ENCODE data around the gene SDF2L1.
A peak's percentile ranks its signal among the peaks of the same experiment; 100 is the strongest.
"Not testable (repeated sequence)": the region's sequence is repeated elsewhere in the genome, so short reads cannot be mapped to it uniquely, and the experiment has no call there.

Gene SDF2L1

GRCh38 chr22:21641789-21642583 is at the start of gene SDF2L1:
TSS of gene SDF2L1 (plus strand) at chr22:21642302. CDS start at chr22:21642337, 35 bp downstream.
- TF ChIP-seq CTCF (IDR thresholded peaks at IDR 0.05; ENCODE audit: extremely low read depth, missing control alignments): no peak
- peak; percentile 99 for DNase-seq (ENCODE audit: low spot score)

GRCh38 chr22:21592422-21592821 is 49.7 kb upstream of the SDF2L1 start:
- no peak for DNase-seq (ENCODE audit: low spot score)
- no peak for TF ChIP-seq CTCF (IDR thresholded peaks at IDR 0.05; ENCODE audit: extremely low read depth, missing control alignments)

- DNase-seq (ENCODE audit: low spot score): no peak
- no peak for TF ChIP-seq CTCF (IDR thresholded peaks at IDR 0.05; ENCODE audit: extremely low read depth, missing control alignments)
These were observed 48.5 kb upstream of the SDF2L1 start for GRCh38 chr22:21593406-21594232.

- TF ChIP-seq CTCF (IDR thresholded peaks at IDR 0.05; ENCODE audit: extremely low read depth, missing control alignments): no peak
- DNase-seq (ENCODE audit: low spot score): no peak
These were observed 47.1 kb upstream of the SDF2L1 start for GRCh38 chr22:21594865-21595452.

GRCh38 chr22:21596356-21597135 is 45.6 kb upstream of the SDF2L1 start:
- not testable (repeated sequence) for DNase-seq (ENCODE audit: low spot score)

GRCh38 chr22:21598302-21598701 is 43.8 kb upstream of the SDF2L1 start:
- no peak for TF ChIP-seq CTCF (IDR thresholded peaks at IDR 0.05; ENCODE audit: extremely low read depth, missing control alignments)
- DNase-seq (ENCODE audit: low spot score): no peak

Measured in GM20000 (cell line).